ENCODE results near the gene PHOSPHO1. TPM values are rescaled to one million over a fixed set of nuclear protein-coding genes. Genes with fewer than 3 reads are reported as not detected.

PHOSPHO1 gene
- total RNA-seq, 2 experiments from 2014 or later, result not detected

DNA sequence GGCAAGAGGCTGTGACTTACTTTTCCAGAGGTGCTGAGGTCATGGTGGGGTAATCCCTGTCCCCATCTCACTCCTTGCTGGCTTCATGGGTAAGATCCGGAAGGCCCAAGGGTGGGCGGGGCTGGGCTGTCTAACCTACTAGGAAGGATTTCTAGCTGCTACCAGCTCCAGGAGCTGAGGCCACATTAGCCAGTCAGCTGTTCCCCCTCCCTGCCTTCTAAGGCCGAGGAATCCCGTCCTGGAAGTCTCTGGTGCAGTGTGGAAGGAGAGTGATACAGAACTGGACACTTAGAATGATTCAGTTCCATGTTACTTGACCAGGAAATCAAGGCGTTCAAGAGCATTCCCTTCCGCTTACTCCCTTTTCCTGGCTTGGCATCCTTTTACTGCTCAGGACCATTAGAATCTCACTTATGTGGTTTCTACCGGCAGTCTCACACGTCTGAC lies 29.1 kb downstream of the PHOSPHO1 start:
- no peaks in the 10 kb centered on the region for H3K9me2 ChIP-seq (ENCODE audit: insufficient read depth, low read length)
- intact Hi-C loops (cut with micrococcal nuclease; ENCODE audit: unreplicated experiment), result no loop called here
- H3K9me3 ChIP-seq (ENCODE audit: low read length), result no peaks in the 10 kb centered on the region
- no peak for TF ChIP-seq EZH2phosphoT487 (IDR thresholded peaks at IDR 0.05; ENCODE audit: borderline replicate concordance, low read depth, low read length)
- TF ChIP-seq, protein P1, sequence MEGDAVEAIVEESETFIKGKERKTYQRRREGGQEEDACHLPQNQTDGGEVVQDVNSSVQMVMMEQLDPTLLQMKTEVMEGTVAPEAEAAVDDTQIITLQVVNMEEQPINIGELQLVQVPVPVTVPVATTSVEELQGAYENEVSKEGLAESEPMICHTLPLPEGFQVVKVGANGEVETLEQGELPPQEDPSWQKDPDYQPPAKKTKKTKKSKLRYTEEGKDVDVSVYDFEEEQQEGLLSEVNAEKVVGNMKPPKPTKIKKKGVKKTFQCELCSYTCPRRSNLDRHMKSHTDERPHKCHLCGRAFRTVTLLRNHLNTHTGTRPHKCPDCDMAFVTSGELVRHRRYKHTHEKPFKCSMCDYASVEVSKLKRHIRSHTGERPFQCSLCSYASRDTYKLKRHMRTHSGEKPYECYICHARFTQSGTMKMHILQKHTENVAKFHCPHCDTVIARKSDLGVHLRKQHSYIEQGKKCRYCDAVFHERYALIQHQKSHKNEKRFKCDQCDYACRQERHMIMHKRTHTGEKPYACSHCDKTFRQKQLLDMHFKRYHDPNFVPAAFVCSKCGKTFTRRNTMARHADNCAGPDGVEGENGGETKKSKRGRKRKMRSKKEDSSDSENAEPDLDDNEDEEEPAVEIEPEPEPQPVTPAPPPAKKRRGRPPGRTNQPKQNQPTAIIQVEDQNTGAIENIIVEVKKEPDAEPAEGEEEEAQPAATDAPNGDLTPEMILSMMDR (conservative IDR thresholded peaks at IDR 0.05; ENCODE audit: low read length), result no peak
- H3K79me2 ChIP-seq (ENCODE audit: insufficient read depth, low read depth, low read length), result no peaks in the 10 kb centered on the region
- H3K27ac ChIP-seq (ENCODE audit: low read depth, low read length, poor library complexity, severe bottlenecking), result no peak overlapping the region
- H3K4me2 ChIP-seq (ENCODE audit: low read length), result no peak overlapping the region
- CTCF ChIA-PET (ENCODE audit: unreplicated experiment), result no interaction called here
- H3K4me1 ChIP-seq (ENCODE audit: insufficient read depth, low read length, poor library complexity, severe bottlenecking), result no peaks in the 10 kb centered on the region
- DNase-seq (ENCODE audit: low spot score), result no peak
- POLR2A ChIA-PET, result interaction anchor here (0.9 to 1.7 kb wide), 2 partner anchors 9 to 11 kb away, joined by 3 to 4 read pairs; no protein-coding TSS in a partner anchor
- no TSS peak for BruUV-seq (replicated peaks)
- no peaks in the 10 kb centered on the region for H3K36me3 ChIP-seq (ENCODE audit: insufficient read depth, low read length)
- H3K4me3 ChIP-seq (ENCODE audit: low read depth, low read length, poor library complexity, severe bottlenecking), result no peak overlapping the region
- H4K20me1 ChIP-seq (ENCODE audit: insufficient read depth, low read length), result no peaks in the 10 kb centered on the region
- no peak overlapping the region for H2AFZ ChIP-seq (ENCODE audit: low read length)

DNA sequence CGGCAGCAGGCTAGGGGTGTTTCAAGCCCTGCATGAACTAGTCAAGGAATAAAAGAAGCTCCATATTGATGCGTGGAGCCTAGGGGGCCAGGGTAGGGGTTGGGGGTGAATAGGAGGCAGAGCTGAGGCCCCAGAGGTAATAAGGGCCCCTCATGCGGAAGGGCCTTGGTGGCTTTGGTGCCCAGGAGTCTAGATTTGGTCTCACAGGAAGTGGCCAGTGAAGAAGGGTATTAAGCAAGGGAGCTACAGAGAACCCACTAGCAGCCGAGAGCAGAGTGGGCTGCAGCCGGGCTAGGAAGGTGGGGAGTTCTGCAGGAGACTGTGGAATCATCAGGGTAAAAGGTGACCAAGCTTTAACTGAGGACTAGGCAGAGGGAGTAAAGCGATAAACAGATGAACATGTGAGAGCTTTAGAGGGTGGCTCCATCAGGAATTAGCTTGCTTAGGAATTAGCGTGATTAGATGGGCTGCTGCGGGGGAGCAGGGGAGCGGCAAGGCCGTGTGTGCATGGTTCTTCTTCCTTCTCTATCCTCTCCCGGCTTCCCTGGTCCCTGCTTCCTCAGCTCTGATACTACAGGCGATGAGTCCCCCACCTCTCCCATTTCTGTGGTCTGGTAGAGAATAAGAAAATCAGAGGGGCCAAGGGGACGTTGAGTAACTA lies 30.0 kb downstream of the PHOSPHO1 start:
- H3K9me2 ChIP-seq (ENCODE audit: insufficient read depth, low read length), result no peaks in the 10 kb centered on the region
- no peaks in the 10 kb centered on the region for H3K36me3 ChIP-seq (ENCODE audit: insufficient read depth, low read length)
- H3K4me3 ChIP-seq (ENCODE audit: low read depth, low read length, poor library complexity, severe bottlenecking), result no peak overlapping the region
- H3K4me1 ChIP-seq (ENCODE audit: insufficient read depth, low read length, poor library complexity, severe bottlenecking), result no peaks in the 10 kb centered on the region
- no peak for DNase-seq (ENCODE audit: low spot score)
- no peak for TF ChIP-seq EZH2phosphoT487 (IDR thresholded peaks at IDR 0.05; ENCODE audit: borderline replicate concordance, low read depth, low read length)
- TF ChIP-seq, protein P1 (conservative IDR thresholded peaks at IDR 0.05; ENCODE audit: low read length), result no peak
- intact Hi-C loops (cut with micrococcal nuclease; ENCODE audit: unreplicated experiment), result no loop called here
- POLR2A ChIA-PET, result interaction anchor here (1.1 to 3.4 kb wide), 4 partner anchors 8 to 16 kb away, joined by 3 to 14 read pairs (median 4); partner anchors contain the start of genes ABI3 and GNGT2
- H3K27ac ChIP-seq (ENCODE audit: low read depth, low read length, poor library complexity, severe bottlenecking), result no peak overlapping the region
- BruUV-seq (replicated peaks), result no TSS peak
- no peaks in the 10 kb centered on the region for H4K20me1 ChIP-seq (ENCODE audit: insufficient read depth, low read length)
- CTCF ChIA-PET (ENCODE audit: unreplicated experiment), result no interaction called here
- H3K79me2 ChIP-seq (ENCODE audit: insufficient read depth, low read depth, low read length), result no peaks in the 10 kb centered on the region
- H2AFZ ChIP-seq (ENCODE audit: low read length), result no peak overlapping the region
- H3K4me2 ChIP-seq (ENCODE audit: low read length), result no peak overlapping the region
- H3K9me3 ChIP-seq (ENCODE audit: low read length), result no peaks in the 10 kb centered on the region

DNA sequence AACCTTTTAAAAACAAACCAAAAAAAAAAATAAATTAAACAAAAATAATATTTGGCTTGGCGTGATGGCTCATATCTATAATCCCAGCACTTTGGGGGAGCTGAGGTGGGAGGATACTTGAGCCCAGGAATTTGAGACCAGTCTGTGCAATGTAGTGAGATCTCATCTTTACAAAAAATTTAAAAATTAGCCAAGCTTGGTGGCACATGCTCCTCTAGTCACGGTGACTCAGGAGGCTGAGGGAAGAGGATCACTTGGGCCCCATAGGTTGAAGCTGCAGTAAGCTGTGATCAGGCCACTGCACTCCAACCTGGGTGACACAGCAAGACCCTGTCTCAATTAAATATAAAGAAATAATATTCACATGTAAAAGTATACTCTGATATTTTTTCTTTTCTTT lies 32.4 kb downstream of the PHOSPHO1 start:
- Histone ChIP-seq H3K4me3 (ENCODE audit: low read depth, low read length, poor library complexity, severe bottlenecking) (no peak overlapping the region), H3K79me2 (ENCODE audit: insufficient read depth, low read depth, low read length) (no peaks in the 10 kb centered on the region), H3K9me2 (ENCODE audit: insufficient read depth, low read length) (no peaks in the 10 kb centered on the region), H3K4me1 (ENCODE audit: insufficient read depth, low read length, poor library complexity, severe bottlenecking) (peaks cover 16% of the 10 kb centered on the region), H3K9me3 (ENCODE audit: low read length) (no peaks in the 10 kb centered on the region), H3K4me2 (ENCODE audit: low read length) (no peak overlapping the region), H3K27ac (ENCODE audit: low read depth, low read length, poor library complexity, severe bottlenecking) (no peak overlapping the region), H4K20me1 (ENCODE audit: insufficient read depth, low read length) (no peaks in the 10 kb centered on the region), H3K36me3 (ENCODE audit: insufficient read depth, low read length) (no peaks in the 10 kb centered on the region), H2AFZ (ENCODE audit: low read length) (no peak overlapping the region)
- intact Hi-C loops (cut with micrococcal nuclease; ENCODE audit: unreplicated experiment), result no loop called here
- no peak for DNase-seq (ENCODE audit: low spot score)
- ChIA-PET CTCF (ENCODE audit: unreplicated experiment) (no interaction called here), POLR2A (interaction anchor here (0.8 to 3.4 kb wide), 3 partner anchors 11 to 199 kb away, joined by 3 to 14 read pairs (median 5); no protein-coding TSS in a partner anchor)
- BruUV-seq (replicated peaks), result no TSS peak
- TF ChIP-seq, protein P1 (conservative IDR thresholded peaks at IDR 0.05; ENCODE audit: low read length), result no peak
- no peak for TF ChIP-seq EZH2phosphoT487 (IDR thresholded peaks at IDR 0.05; ENCODE audit: borderline replicate concordance, low read depth, low read length)
